Lung (tissue), 12 donors: ENCODE results near the gene DPYSL3. TPM values are rescaled to one million over a fixed set of nuclear protein-coding genes. Genes with fewer than 3 reads are reported as not detected.
A peak's percentile ranks its signal among the peaks of the same experiment; 100 is the strongest.

ENCODE experiments used
- ATAC-seq: fragments of 200-7000 bp; cut with Tn5 transposase; one replicate; pipeline ENCODE4 v1.9.1; 2020; ENCODE audit warnings: moderate number of reproducible peaks; ENCODE audit not compliant: insufficient read depth, low FRiP score
- DNase-seq, 3 donors: peaks; one replicate each; pipeline ENCODE4 v3.0.0-alpha.2; 2013 to 2017
- H3K27ac ChIP-seq, 2 donors: one replicate each; pipeline ENCODE4 v1.5.1; 2013; ENCODE audit warnings: mild to moderate bottlenecking in 2 of 2, moderate library complexity in 2 of 2, control low read depth in 1 of 2, inconsistent platforms in 1 of 2, low read depth in 1 of 2, low read length in 1 of 2
- H3K27me3 ChIP-seq, 3 donors: one replicate each; pipeline ENCODE4 v1.5.1; 2013; ENCODE audit warnings: low read length in 2 of 3; ENCODE audit not compliant: control insufficient read depth in 3 of 3, insufficient read depth in 3 of 3
- H3K36me3 ChIP-seq, 4 donors: one replicate each; pipeline ENCODE4 v1.5.1; 2013; ENCODE audit warnings: low read length in 4 of 4, mild to moderate bottlenecking in 1 of 4, moderate library complexity in 1 of 4; ENCODE audit not compliant: control insufficient read depth in 4 of 4, insufficient read depth in 4 of 4
- H3K4me1 ChIP-seq, 5 donors: one replicate each; pipeline ENCODE4 v1.5.1; 2013; ENCODE audit warnings: low read length in 5 of 5, mild to moderate bottlenecking in 2 of 5, moderate library complexity in 1 of 5; ENCODE audit not compliant: control insufficient read depth in 5 of 5, insufficient read depth in 5 of 5
- H3K4me3 ChIP-seq: one replicate; pipeline ENCODE4 v1.5.1; 2013; ENCODE audit warnings: mild to moderate bottlenecking, control low read depth, moderate library complexity
- H3K9ac ChIP-seq, 2 donors: one replicate each; pipeline ENCODE4 v1.5.1; 2013; ENCODE audit warnings: low read length in 2 of 2, control low read depth in 1 of 2; ENCODE audit not compliant: insufficient read depth in 1 of 2
- H3K9me3 ChIP-seq, 4 donors: one replicate each; pipeline ENCODE4 v1.5.1; 2013; ENCODE audit warnings: low read length in 3 of 4, mild to moderate bottlenecking in 1 of 4, moderate library complexity in 1 of 4; ENCODE audit not compliant: control insufficient read depth in 4 of 4, insufficient read depth in 3 of 4
- CTCF ChIP-seq: IDR thresholded peaks from 2 replicates; pipeline ENCODE4 v1.5.1; 2012; ENCODE audit warnings: mild to moderate bottlenecking; ENCODE audit errors: control extremely low read depth, extremely low read depth
- WGBS, 2 donors: extraction: QIAGEN DNeasy Blood & Tissue Kit; methylation state at CpG; one replicate each; pipeline ENCODE4 v1.1.7; 2013; 5-methylcytosine and 5-hydroxymethylcytosine counted together
- polyA plus RNA-seq, 2 donors: library from polyadenylated mRNA; stranded (reverse); fragments of 200-250 nt; gene quantifications; one replicate each; pipeline ENCODE4 v1.2.1, GENCODE V29; 2013
- total RNA-seq, 2 donors: library from RNA; depleted of rRNA in 1 of 2; stranded (reverse); fragments of >200 nt in 1 of 2; gene quantifications; one replicate each; pipeline ENCODE4 v1.2.1, GENCODE V29; 2014 to 2021
- donor health status: control.
- donor health status: control.
- donor health status: Bipolar disorder and iron deficiency.
- donor health status: healthy.
- donor health status: DM: yes; HTN: yes; CAD: no.

Gene DPYSL3
- total and polyA plus RNA-seq, 4 donors: 13.8 to 112 (median 43.7) TPM

- Histone ChIP-seq H3K4me3 (no peak overlapping the region), H3K27ac (peak overlapping the region in 1 of 2 donors; percentile 27), H3K27me3 (no peaks in the 10 kb centered on the region), H3K4me1 (peaks cover 0 to 29% (median 10%) of the 10 kb centered on the region in 5 donors), H3K9ac (no peak overlapping the region), H3K9me3 (no peaks in the 10 kb centered on the region), H3K36me3 (peaks cover 0 to 8% (median 1%) of the 10 kb centered on the region in 4 donors)
- no peak for TF ChIP-seq CTCF
- DNase-seq: no peak
- 71 to 78% methylated on average over 8 of the region's 8 CpGs for WGBS, 2 donors
- no peak for ATAC-seq
Measured at GRCh38 chr5:147407094-147407681, 102.7 kb downstream of the DPYSL3 start.

DNA sequence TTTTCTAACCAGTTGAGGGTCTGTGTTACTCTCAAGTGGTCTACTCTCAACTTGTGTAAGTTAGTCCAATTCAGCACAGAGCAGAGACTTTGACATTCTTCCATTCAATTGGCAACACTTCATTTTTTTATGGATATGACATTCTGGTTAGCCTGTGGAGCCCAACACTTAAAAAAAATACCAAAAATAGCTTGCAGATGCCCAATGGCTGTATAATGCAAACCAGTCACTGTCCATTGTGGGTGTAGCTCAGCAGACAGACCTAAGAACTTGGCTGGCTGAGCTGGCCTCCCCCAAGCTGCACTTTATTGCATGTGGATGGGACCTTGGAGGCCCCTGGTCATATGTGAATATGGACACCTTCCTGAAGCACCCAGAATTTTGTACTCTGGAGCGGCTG lies 103.2 kb downstream of the DPYSL3 start:
- WGBS, 2 donors: 83 to 100% methylated on average over 1 of the region's 1 CpG
- H3K9ac ChIP-seq: no peak overlapping the region
- no peak for ATAC-seq
- no peaks in the 10 kb centered on the region for H3K9me3 ChIP-seq
- H3K4me1 ChIP-seq: peaks cover 0 to 29% (median 10%) of the 10 kb centered on the region in 5 donors
- DNase-seq: no peak
- H3K36me3 ChIP-seq: peaks cover 0 to 5% (median 1%) of the 10 kb centered on the region in 4 donors
- peak overlapping the region in 1 of 2 donors; percentile 9 for H3K27ac ChIP-seq
- H3K27me3 ChIP-seq: no peaks in the 10 kb centered on the region
- TF ChIP-seq CTCF: no peak
- H3K4me3 ChIP-seq: no peak overlapping the region

DNA sequence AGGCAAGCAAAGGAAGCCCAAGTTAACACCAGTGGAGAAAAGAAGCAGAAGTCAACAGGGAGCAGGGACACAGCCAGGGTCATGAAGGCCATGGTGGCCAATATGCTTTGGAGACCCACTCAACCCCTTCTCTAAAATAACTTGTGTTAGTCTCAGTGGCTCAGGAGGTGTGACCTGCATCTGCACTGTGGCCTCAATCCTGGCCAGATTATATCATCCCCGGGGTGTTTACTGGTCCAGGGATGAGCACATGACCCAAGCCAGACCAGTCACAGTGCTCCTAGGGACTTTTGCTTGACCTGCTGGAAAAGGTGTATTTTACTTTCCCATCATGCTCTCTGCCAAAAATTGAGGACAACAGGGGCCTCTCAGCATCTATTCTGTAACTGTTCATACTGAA lies 105.2 kb downstream of the DPYSL3 start:
- ATAC-seq (no peak), DNase-seq (no peak)
- peaks cover 0 to 8% (median 6%) of the 10 kb centered on the region in 4 donors for H3K36me3 ChIP-seq
- H3K4me1 ChIP-seq: peaks cover 0 to 26% (median 8%) of the 10 kb centered on the region in 5 donors
- no peaks in the 10 kb centered on the region for H3K9me3 ChIP-seq
- no peak overlapping the region for H3K9ac ChIP-seq
- no peak overlapping the region for H3K4me3 ChIP-seq
- 91 to 100% methylated on average over 1 of the region's 1 CpG for WGBS, 2 donors
- H3K27me3 ChIP-seq: no peaks in the 10 kb centered on the region
- peak overlapping the region; percentile 91 to 93 for H3K27ac ChIP-seq
- no peak for TF ChIP-seq CTCF
